ENCODE data around the gene CLTA.
"Not testable (repeated sequence)": the region's sequence is repeated elsewhere in the genome, so short reads cannot be mapped to it uniquely, and the experiment has no call there.

The CLTA gene

DNA sequence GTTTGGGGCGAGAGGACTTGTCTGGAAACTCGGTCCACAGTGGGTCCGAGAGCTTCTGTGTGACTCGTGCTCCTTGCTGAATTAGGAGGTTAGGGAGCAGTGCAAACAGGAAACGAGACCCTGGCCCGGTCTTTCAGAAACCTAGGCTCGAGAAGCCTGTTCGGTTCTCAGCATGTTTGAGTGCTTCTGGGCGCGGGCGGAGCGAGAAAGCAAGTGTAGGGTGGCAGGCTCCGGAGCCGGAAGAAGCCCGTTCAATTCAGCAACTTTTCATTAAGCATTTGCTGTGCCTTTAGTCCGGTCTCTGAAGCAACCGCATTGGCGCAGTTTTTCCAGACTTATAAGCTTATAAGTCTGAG, 547 bp downstream of the CLTA start:
- DNase-seq = no peak

DNA sequence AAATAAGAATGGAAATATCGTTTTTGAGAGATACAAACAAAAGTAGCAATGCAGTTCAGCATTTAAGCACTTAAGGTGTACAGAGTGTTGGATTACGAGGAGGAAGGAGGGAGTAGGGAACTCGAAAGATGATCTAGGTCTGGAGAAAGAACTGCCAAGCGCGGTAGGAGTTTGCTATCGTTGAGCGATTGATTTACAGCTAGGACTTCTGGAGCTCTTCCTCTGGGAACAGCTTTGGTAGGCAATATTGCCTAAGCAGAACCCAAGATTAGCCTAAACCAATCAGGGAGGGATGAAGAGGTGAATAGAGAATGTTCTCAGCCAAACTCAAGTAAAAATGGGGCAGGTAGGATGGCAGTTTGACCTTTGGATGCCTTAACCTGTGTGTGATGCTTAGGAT, 965 bp downstream of the CLTA start:
- no peak for DNase-seq

DNA sequence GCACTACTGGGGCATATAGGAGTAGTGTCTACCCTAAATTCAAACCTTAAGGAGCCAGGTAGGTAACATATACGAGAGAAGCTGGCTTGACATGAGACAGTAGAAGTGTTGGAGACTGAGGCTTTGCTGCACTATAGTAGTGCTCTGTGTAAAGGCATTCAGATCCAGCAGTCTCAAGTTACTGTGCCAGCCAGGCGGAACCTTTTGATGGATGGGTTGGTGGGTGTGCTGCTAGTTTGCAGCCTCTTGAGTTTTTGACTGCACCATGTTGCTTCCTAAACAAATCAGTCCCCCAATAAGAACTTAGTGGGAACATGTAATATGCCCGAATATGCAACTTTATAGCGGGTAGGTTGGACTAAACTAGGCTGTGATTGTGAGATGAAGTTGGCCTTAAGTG, 1.5 kb downstream of the CLTA start:
- no peak for DNase-seq

DNA sequence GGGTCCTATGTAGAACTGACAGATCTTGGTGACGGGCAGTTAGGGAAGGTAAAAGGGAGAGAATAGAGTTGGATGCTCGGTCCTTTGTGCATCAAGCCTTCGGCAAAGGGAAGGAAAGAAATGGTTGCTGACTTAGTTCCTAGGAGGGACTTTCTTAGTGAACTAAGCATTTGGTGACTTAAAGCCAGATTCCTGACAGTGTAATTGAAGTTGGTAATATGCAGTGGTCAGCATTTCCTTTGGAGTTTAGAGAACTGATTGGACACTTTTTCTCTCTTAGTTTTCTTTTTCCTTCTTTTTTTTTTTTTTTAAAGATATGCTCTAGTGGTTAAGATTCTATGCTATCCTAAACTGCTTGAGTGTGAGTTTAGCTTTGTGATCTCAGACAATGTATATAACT, 2.3 kb downstream of the CLTA start:
- no peak for DNase-seq

DNA sequence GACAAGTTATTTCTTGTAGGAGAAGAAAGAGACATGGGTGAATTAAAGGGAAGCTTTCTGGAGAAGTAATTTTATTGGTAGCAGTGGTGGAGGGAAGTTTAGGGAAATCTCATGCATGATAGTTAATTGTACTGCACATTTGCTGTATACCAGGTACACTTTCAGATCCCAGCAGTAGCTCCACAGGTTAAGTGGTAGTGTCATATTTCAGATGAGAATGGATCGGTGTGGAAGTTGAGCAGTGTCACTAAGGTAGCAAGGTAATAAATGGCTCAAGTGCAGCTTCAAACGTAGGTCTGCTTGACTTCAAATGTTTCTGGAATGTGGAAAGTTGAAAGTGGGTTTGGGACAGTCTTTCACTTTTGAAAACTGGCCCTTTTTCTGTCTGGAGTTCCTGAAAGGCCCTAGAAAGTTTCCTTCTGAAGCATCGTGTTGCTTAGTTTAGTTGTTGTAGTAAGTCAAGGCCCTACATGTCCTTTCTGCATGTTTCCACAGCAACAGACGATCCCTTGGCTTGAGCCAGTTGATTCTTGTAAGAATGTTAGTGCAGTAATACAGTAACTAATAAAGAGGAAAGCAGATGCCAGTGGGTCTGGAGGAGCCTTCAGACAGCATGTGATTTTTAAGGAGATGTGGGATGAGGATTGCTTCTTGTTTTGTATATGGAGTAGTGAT, 3.7 kb downstream of the CLTA start:
- DNase-seq = no peak

DNA sequence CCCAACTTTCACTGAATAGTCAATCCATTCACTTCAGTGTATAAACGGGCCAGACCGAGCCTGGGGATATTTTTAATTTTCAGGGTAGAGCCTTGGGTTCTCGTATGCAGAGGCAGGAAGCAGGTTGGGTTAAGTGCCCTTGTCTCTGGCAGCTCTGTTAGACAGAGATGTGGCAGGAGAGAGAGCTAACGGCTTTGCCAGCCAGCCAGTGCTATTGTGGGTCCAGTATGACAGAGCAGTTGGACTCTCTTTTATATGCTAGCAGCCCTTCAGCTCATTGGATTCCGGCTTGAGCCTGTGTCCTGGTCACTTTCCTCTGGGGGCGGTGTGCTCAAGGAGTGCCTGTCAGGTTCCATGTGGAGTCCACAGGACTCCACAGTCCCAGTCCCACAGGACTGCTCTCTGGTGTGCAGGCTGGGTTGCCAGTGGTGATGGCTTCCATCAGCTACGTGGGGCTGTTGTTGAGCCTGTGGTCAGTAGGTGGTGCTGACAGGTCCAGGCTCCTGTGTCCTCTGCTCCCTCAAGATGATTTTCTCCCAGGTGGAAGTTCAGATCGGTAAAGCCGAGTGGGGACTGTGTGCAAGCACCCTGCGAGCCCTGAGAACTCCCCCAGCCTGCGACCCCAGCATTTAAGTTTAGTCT, 14.3 kb downstream of the CLTA start:
- DNase-seq = no peak

DNA sequence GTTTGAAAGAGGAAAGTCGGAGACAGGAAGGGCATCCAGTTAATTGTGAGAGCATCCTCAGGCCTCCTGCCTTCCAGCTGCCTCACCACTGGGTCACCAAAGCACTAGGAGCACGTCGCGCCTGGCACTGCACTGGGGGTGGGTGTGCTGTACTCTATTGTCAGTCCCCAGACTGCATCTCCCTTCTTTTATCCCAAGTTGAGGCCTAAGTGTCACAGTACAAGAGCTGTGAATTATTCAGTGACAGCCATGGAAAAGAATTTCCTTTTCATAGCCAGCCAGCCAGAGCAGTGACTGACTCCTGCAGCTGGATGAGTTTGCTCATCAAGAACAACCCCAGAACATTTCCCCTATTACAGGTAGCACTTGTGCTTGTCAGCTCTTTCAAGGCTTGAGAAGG, 16.3 kb downstream of the CLTA start:
- no peak for DNase-seq

DNA sequence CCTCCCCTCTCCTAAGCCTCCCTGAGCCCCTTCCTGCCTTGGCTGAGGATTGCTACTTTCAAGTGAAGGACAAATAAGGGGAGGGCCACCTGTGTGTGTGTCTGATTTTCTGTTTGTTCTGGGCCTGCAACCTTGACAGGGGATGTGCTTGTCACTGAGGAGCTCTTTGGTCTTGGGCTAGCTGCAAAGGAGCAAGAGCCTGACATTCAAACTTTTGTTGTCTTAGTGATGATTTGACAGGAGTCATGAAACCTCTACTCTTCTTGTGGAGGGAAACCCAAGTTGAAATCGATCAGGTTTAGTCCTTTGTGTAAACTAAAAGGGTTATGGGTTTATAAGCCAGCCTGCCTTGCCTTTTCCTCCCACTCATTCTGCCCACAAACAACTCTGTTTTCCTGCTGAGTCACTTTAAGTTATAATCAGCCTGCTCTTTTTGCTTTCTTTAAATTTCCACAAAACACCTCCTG, 16.9 kb downstream of the CLTA start:
- no peak for DNase-seq

DNA sequence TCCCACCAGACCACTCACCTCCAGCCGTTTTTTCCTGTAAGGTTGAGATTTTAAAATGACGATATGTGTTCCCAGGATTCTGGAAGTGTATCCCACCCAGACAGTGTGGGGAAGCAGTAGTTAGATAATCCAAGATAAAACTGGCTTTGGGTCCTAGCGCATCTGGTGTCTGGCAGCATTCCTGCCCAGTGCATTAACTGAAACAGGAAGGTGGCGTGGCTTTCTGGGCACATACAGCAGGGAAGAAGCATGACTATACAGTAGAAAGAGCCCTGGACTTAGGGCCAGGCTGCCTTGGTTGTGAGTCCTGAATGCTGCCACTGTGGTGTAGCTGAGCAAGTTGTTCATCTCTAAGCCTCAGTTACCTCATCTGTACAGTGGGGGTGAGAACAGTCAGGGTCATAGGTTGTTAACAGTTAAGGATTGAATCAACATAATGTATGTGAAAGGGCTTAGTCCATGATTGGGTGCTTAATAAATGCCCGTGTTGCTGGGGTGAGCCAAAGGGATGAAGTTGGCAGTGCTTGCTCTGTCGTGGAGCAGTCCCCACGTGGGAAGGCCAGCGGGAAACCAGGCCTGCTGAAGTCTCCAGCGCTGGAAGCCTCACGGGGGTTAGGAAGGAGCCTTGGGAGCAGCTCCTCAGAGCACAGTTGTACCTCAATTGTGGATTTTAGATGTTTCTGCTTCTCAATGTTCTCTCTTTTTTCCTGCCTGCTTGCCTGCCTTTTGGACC, 18.0 kb downstream of the CLTA start:
- no peak for DNase-seq

DNA sequence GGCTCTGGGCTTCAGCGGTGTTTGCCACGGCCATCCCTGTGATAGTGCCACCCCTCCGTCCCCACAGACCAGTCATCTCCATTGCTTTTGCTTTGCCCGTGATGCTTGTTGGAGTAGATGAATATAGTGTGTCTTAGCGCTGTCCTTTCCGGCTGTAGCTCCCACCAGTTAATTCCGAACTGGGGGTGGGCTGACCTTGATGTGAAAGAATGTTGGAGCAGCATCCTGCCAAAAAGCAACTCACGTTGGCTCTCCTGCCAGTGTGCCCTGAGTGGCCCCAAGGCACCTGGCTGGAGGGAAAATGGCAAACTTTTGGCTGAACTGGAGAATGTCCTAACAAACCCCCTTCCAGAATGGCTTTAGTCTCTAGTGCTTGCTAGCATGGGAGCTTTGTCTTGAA, 20.0 kb downstream of the CLTA start:
- DNase-seq = no peak

DNA sequence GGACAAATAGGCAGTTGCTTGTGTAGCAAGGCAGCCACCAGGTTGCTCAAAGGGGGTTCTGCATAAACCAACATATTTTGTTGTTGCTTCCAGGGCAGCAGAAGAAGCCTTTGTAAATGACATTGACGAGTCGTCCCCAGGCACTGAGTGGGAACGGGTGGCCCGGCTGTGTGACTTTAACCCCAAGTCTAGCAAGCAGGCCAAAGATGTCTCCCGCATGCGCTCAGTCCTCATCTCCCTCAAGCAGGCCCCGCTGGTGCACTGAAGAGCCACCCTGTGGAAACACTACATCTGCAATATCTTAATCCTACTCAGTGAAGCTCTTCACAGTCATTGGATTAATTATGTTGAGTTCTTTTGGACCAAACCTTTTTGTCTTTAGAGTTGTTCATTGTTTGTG, 20.8 kb downstream of the CLTA start:
- no peak for DNase-seq

DNA sequence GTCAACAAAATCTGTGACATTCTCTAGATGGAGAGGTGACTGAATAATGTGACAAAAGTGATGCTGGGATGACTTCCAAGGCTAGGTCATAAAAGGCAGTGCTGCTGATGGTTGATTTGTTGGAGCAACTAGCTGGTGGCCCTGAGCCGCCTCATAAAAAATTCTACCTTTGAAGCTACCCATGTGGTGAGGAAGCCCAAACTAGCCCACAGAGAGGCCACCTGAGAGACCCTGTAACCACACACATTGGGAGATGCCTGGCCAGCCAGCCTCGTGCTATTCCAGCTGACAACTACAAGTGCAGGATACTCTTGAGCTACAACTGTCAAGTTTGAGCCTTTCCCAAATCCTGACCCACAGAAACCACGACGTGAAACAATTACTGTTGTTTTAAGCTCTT, 22.7 kb downstream of the CLTA start:
- DNase-seq = no peak

DNA sequence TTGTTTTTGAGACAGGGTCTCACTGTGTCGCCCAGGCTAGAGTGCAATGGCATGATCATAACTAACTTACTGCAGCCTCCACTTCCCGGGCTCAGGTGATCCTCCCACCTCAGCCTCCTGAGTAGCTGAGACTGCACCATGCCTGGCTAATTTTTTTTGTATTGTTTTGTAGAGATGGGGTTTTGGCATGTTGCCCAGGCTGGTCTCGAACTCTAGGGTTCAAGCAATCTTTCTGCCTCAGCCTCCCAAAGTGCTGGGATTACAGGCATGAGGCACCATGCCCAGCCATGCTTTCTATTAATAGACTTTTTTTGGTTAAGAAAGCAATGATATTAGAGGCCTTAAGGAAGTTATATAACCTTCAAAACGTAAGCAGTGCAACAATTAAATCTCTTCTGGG, 23.3 kb downstream of the CLTA start:
- no peak for DNase-seq

DNA sequence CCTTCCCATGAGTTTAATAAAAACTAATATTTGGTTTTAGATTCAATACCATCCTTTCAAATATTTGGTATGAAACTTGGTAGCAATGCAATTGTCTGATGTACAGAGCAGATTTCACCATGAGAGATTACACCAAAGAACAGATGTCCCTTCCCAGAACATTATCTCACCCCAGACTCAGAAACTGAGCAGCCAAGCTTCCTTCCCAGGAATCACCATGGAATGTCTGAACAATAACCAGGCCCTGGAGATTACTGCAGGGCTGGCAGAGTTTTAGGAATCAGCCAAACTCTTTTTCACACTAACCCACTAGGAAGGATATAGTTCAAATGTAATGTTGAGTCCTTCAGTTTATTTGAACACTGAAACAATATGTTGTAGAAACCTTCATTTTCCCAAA, 23.9 kb downstream of the CLTA start:
- no peak for DNase-seq

DNA sequence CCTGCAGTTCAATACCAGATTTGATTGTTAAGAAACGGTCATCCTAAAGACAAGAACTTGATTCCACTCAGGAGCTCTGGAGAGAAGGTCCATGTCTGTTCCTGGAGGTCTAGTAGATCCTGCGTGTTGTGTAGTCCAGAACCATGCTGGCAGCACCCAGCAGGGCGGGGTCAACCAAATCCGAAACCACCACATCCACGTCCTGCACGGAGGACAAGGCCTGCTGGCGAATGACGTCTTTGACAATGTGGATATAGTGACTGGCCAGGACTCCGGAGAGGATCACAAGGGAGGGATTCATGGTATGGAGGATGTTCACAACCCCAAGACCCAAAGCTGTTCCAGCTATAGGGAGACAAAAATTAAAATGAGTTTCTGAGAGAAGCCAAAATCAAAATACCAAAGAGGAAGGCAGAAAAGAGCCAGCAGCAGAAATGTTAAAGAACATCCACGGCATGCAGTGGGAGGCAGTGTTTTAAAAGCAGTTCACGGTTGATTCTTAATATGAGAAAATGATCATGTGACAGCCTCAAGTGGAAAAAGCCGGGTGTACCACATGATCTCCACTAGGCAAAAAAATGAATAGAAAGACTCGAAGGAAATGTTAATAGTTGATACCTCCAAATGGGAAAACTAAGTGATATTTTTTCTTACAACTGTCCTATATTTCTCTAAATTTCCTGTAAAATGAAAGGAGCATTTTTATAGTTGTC, 26.7 kb downstream of the CLTA start:
- no peak for DNase-seq

DNA sequence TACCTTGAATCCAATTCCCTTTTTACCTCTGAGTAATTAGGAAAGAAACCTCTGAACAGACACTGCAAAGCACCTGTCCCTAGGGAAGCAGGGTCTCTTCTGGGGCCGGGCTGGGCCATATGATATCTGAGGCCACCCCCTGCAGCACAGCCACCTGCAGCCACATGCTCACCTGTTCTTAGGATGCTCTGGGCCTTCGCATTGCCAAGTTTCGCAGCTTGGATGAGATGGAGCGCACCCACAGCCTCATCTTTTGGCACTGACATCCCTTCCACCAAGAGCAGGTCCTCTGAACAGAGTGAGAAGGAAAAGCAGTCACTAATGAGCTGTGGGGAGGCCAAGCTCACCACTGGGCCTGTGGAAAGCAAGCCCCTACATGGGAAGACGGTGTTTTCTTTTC, 27.3 kb downstream of the CLTA start:
- no peak for DNase-seq

DNA sequence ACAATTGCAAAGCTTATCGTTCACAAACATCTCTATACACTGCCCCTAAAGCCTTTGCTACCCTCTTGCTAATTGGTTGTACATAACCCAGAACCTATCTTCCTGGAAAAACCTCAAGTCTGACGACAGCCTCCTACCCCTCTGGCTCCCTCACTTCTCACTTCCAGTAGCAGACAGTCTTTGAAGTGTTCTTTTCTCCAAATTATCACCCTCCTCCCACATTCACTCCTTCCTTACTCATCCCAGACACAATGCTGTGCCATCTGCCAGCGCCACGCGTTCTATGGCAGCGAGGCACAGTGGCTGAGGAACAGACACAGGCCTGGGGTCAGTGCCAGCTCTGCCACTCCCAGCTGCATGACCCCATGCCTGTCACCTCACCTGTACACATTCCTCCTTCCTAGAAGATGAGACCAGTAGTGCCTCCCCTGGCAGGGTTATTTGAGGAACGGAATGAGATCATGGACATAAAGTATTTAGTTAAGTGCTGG, 27.7 kb downstream of the CLTA start:
- no peak for DNase-seq

DNA sequence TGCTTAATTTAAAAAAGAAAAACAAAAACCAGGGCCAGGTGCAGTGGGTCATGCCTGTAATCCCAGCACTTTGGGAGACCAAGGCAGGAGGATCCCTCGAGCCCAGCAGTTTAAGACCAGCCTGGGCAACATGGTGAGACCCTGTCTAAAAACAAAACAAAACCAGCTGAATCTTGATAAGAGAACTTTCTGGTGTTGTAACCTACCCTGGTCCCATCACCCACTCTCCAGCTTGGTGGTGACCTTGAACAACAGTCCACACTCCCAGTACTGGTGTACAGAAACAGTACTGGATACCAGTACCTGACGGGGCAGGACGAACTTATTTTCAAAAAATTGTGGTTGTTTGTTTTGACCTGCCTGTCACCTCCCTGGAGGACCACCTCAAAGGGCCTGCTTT, 30.9 kb downstream of the CLTA start:
- no peak for DNase-seq

DNA sequence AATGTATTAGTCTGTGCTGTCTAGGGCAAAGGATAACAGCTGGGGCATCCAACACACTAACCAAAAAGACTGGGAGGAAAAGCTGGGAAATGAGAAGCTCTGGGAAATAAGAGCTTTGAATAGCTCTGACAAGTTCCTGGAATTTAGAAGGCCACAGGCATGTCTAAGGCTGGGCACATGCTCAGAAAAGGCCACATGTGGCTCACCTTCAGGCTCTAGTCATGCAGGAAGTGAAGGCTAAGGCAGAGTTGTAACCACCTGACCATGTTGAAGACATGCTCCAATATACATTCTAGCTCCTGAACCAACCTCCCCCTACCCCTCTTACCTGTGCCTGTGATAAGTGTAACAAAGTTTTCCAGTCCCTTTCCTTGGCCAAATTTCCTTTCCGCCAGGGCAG, 31.7 kb downstream of the CLTA start:
- DNase-seq = no peak

DNA sequence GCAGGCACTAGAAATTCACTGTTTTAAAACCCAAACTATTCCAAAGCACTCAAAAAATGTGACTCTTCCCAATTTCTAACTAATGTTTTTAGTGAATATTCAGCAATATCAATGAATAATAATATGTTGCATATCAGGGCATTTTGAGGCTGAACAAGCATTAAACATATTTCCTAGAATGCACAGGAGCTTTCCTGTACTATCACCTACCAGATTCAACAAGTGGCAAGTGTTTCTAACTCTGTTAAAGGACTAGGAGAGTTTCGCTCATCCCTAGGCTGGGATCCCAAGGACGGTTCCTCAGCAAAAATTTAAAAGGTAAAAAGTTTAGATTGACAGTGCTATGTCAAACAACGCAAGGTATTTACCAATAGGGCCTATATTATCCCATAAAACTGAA, 46.5 kb downstream of the CLTA start:
- no peak for DNase-seq

DNA sequence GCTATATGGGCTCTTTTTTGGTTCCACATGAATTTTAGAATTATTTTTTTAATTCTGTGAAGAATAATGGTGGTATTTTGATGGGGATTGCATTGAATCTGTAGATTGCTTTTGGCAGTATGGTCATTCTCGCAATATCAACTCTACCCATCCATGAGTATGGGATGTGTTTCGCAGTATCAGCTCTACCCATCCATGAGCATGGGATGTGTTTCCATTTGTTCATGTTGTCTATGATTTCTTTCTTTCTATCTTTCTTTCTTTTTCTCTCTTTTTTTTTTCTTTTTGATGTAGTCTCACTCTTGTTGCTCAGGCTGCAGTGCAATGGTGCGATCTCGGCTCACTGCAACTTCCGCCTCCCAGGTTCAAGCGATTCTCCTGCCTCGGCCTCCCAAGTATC, 48.5 kb downstream of the CLTA start:
- not testable (repeated sequence) for DNase-seq

DNA sequence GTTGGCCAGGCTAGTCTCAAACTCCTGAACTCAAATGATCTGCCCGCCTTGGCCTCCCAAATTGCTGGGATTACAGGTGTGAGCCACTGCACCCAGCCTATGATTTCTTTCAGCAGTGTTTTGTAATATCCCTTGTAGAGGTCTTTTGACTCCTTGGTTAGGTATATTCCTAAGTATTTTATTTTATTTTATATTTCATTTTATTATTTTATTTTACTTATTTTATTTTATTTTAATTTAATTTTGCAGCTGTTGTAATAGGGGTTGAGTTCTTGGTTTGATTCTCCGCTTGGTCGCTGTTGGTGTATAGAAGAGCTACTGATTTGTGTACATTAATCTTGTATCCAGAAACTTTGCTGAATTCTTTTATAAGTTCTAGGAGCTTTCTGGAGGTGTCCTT, 49.0 kb downstream of the CLTA start:
- DNase-seq = not testable (repeated sequence)

DNA sequence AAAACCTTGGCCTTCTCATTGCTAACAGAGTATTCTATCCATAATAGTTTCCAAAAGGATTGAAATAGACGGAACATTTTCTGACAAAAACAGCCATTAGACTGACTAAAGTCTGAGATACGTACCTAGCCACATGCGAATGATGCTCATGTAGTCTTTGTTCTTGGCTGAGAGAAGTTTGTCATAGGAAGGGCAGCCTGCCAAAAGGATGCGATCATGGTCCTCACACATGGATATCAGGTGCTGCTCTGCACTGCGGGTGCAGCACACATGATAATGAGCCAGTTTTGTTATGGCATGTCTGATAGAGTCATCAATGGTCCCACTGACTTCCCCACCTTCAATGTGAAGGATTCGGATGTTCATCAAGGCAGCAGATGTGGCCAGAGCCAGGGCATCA, 55.2 kb downstream of the CLTA start:
- no peak for DNase-seq

DNA sequence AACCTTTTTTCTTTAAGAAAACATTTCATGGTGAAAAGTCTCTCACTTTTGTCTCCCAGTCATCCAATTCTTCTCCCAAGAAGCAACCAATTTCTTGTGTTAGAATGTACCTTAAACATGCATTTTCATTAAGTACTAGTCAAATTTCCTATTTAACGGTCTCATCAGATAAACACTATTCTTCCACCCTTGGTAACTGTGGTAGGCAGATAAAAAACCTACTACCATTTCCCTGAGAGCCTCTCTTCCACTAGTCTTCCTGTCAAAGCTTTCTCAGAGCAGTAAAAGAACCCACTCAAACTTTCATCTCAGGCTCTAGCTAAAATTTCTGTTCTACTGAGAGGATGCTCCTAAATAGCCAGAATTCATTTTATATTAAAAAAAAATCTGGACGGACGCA, 56.6 kb downstream of the CLTA start:
- no peak for DNase-seq
